ENCODE measurements around the gene SLC25A17. TPM values are rescaled to one million over a fixed set of nuclear protein-coding genes. Genes with fewer than 3 reads are reported as not detected.

Gene SLC25A17
- total RNA-seq, 2 experiments from 2014 or later = 20.0 to 24.1 TPM

DNA sequence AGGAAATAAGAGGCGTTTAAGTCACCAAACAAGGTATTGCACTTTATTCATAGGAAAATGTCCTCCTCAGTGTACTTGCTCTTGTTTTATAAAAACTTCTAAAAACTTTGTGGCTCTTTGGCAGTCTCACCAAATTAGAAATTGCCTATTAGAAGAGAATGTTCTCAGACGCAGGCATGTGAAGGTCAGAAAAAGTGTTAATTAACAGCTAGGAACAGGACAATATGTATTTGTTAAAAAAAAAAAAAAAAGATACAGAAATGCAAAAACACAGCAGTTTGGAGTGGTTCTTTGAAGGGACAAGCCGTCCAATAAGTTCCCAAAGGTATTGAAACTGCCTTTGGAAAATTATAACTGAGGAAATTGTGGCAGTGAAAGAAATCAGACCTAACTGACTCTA is 67.9 kb downstream of the SLC25A17 start:
- no peak overlapping the region for H3K4me3 Mint-ChIP-seq
- ChIA-PET POLR2A (interaction anchor here (0.8 to 0.9 kb wide), 2 partner anchors 30 to 68 kb away, joined by 3 read pairs; no protein-coding TSS in a partner anchor), CTCF (interaction anchor here (1.3 kb wide), 2 partner anchors 9 to 68 kb away, joined by 5 to 10 read pairs; no protein-coding TSS in a partner anchor)
- H3K36me3 Mint-ChIP-seq (ENCODE audit: low read depth) = peaks cover 2% of the 10 kb centered on the region
- no peaks in the 10 kb centered on the region for H3K4me1 Mint-ChIP-seq (ENCODE audit: low read depth)
- H3K27ac Mint-ChIP-seq = no peak overlapping the region
- ATAC-seq = no peak
- no peak for DNase-seq
- H3K27me3 Mint-ChIP-seq (ENCODE audit: low read depth) = peaks cover 4% of the 10 kb centered on the region
- H3K9me3 Mint-ChIP-seq (ENCODE audit: insufficient read depth) = peaks cover 7% of the 10 kb centered on the region

DNA sequence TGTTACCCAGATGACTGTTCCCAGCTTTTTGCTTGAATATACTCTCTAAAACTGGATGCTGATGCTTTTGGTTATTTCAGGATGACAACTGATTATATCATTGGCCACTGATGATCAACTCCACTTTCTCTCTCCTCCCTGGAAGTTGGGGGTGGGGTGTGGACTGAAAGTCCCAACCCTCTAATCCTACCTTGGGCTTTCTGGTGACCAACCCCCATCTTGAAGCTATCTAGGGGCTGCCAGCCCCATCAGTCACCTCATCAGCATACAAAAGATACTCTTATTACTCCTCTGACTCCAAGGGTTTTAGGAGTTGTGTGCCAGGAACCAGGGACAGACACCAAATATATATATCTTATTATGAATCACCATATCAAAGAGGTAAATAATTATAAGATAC is 69.3 kb downstream of the SLC25A17 start:
- ATAC-seq (no peak), DNase-seq (no peak)
- no peak overlapping the region for H3K27ac Mint-ChIP-seq
- peaks cover 7% of the 10 kb centered on the region for H3K9me3 Mint-ChIP-seq (ENCODE audit: insufficient read depth)
- peaks cover 4% of the 10 kb centered on the region for H3K27me3 Mint-ChIP-seq (ENCODE audit: low read depth)
- no peaks in the 10 kb centered on the region for H3K4me1 Mint-ChIP-seq (ENCODE audit: low read depth)
- POLR2A ChIA-PET = no interaction called here
- H3K36me3 Mint-ChIP-seq (ENCODE audit: low read depth) = peaks cover 2% of the 10 kb centered on the region
- no peak overlapping the region for H3K4me3 Mint-ChIP-seq
- CTCF ChIA-PET = interaction anchor here (1.7 to 2.4 kb wide), 2 partner anchors 11 to 67 kb away, joined by 6 to 12 read pairs; no protein-coding TSS in a partner anchor

DNA sequence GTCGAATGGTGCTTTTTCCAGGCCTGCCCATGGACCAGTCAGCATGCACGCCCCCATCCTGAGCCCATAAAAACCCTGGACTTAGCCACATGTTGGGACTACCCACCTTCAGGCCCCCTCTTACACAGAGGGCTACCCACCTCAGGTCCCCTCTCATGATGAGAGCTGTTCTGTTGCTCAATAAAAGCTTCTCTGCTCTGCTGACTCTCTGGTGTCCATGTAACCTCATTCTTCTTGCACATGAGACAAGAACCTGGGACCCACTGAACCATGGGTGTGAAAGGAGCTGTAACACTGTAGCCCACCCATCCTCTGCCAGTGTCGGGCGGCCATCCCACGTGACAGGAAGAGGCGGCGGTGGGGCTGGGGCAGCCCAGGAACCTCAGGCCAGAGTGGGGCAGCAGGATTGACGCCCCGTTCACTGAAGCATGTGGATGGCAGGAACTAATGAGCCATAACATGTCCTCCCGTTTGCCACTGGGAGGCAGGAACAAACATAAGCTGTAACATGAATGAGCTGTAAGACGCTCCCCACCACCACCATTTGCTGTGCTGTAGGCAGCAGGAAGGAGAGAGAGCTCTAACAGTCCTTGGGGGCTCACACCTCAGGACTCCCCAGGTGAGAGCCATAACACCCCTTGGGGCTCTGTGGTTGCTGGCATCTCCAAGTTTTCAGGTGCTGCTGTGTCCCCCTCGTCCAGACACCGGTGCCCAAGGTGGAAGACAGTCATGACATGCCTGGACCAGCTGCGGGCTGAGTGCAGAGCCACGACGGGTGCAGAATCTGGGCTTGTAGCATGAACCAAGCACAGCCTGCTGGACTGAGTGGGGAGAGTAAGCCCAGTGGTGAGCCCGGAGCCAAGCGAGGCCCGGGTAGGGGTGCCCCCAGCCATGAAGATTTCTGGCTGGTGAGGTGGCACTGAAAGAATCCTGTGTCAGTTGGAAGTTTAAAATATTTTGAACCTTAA is 70.5 kb downstream of the SLC25A17 start:
- CTCF ChIA-PET = interaction anchor here (1.3 to 2.4 kb wide), 3 partner anchors 9 to 66 kb away, joined by 3 to 12 read pairs (median 6); no protein-coding TSS in a partner anchor

DNA sequence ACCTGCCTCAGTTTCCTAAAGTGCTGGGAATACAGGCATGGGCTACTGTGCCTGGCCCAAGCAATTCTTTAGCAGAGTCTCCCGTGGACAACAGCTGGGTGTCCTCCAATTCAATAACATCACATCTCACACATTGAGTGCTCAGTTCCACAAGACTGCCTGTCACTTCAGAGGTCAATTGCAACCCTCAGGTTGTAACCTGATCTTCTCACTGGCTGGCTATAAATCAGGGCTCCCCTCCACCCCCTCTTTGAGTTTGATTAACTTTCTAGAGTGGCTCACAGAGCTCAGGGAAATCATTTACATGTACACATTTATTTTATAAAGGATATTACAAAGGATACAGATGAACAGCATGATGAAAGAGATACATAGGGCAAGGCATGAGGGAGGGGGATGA is 71.8 kb downstream of the SLC25A17 start:
- Mint-ChIP-seq H3K4me1 (ENCODE audit: low read depth) (no peaks in the 10 kb centered on the region), H3K36me3 (ENCODE audit: low read depth) (peaks cover 2% of the 10 kb centered on the region), H3K4me3 (no peak overlapping the region), H3K27ac (no peak overlapping the region), H3K9me3 (ENCODE audit: insufficient read depth) (peaks cover 7% of the 10 kb centered on the region), H3K27me3 (ENCODE audit: low read depth) (peaks cover 4% of the 10 kb centered on the region)
- POLR2A ChIA-PET = no interaction called here
- no peak for ATAC-seq
- DNase-seq = no peak
- CTCF ChIA-PET = interaction anchor here (0.9 to 2.4 kb wide), 2 partner anchors 13 to 64 kb away, joined by 4 to 12 read pairs; no protein-coding TSS in a partner anchor

More for the DNA sequence above, 70.5 kb downstream of the SLC25A17 start:
- ATAC-seq (no peak), DNase-seq (no peak)
- Mint-ChIP-seq H3K27ac (no peak overlapping the region), H3K4me3 (no peak overlapping the region), H3K36me3 (ENCODE audit: low read depth) (peaks cover 2% of the 10 kb centered on the region), H3K4me1 (ENCODE audit: low read depth) (no peaks in the 10 kb centered on the region), H3K27me3 (ENCODE audit: low read depth) (peaks cover 4% of the 10 kb centered on the region), H3K9me3 (ENCODE audit: insufficient read depth) (peaks cover 7% of the 10 kb centered on the region)
- POLR2A ChIA-PET = no interaction called here

DNA sequence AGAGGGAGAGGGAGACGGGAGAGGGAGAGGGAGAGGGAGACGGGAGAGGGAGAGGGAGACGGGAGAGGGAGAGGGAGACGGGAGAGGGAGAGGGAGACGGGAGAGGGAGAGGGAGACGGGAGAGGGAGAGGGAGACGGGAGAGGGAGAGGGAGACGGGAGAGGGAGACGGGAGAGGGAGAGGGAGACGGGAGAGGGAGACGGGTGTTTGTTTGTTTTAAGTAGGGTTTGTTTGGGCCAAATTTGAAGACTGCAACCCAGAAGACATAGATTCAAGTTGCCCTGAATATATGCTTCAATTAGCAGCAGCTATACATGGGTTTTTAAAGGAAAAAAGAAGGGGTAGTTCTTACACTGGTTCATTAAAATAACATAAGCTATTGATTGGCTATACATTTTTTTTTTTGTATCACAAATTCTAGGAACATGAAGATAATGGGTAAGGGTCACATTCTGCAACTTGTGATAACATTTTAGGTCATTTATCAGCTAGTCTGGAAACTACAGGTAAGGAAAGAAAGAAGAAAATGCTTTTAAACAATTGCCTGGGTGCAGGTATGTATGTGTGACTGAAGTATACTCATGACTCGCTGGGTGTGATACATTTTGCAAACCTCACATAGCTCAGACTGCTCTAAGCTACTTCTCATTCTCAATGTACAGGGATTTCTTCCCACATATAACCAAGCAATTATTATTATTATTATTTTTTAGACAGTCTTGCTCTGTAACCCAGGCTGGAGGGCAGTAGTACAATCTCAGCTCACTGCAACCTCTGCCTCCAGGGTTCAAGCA is 72.5 kb downstream of the SLC25A17 start:
- H3K9me3 Mint-ChIP-seq (ENCODE audit: insufficient read depth) = peaks cover 7% of the 10 kb centered on the region
- DNase-seq (no peak), ATAC-seq (no peak)
- H3K36me3 Mint-ChIP-seq (ENCODE audit: low read depth) = peaks cover 2% of the 10 kb centered on the region
- POLR2A ChIA-PET = no interaction called here
- no peaks in the 10 kb centered on the region for H3K4me1 Mint-ChIP-seq (ENCODE audit: low read depth)
- H3K27me3 Mint-ChIP-seq (ENCODE audit: low read depth) = peaks cover 4% of the 10 kb centered on the region
- no peak overlapping the region for H3K27ac Mint-ChIP-seq
- no peak overlapping the region for H3K4me3 Mint-ChIP-seq
- CTCF ChIA-PET = interaction anchor here (0.9 kb wide), 1 partner anchor 64 kb away, joined by 4 read pairs; no protein-coding TSS in a partner anchor

DNA sequence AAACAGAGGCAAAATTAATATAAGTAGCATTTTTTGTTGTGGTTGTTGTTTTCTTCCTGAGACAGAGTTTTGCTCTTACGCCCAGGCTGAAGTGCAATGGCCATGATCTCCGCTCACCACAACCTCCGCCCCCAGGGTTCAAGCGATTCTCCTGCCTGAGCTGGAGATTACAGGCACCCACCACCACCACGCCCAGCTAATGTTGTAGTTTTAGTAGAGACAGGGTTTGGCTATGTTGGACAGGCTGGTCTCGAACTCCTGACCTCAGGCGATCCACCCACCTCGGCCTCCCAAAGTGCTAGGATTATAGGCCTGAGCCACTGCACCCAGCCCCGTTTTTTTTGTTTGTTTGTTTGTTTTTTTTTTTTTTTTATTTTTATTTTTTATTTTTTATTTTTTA is 75.4 kb downstream of the SLC25A17 start:
- peaks cover 7% of the 10 kb centered on the region for H3K4me1 Mint-ChIP-seq (ENCODE audit: low read depth)
- H3K27me3 Mint-ChIP-seq (ENCODE audit: low read depth) = peaks cover 2% of the 10 kb centered on the region
- DNase-seq (no peak), ATAC-seq (no peak)
- peaks cover 2% of the 10 kb centered on the region for H3K36me3 Mint-ChIP-seq (ENCODE audit: low read depth)
- H3K9me3 Mint-ChIP-seq (ENCODE audit: insufficient read depth) = peaks cover 7% of the 10 kb centered on the region
- ChIA-PET POLR2A (no interaction called here), CTCF (no interaction called here)
- H3K4me3 Mint-ChIP-seq = no peak overlapping the region
- no peak overlapping the region for H3K27ac Mint-ChIP-seq

DNA sequence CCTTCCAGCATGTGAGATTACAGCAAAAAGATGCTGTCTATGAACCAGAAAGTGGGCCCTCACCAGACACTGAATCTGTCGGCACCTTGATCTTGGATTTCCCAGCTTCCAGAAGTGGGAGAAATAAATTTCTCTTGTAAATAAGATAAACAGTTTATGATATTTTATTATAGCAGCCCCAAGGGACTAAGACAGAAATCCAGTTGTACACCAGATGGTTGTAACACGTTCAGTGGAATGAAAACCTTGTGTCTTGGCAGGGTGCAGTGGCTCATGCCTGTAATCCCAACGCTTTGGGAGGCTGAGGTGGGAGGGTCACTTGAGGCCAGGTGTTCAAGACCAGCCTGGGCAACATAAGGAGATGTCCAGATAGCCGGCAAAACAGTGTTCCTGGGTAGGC is 78.0 kb downstream of the SLC25A17 start:
- Mint-ChIP-seq H3K4me1 (ENCODE audit: low read depth) (peaks cover 7% of the 10 kb centered on the region), H3K27me3 (ENCODE audit: low read depth) (peaks cover 2% of the 10 kb centered on the region), H3K27ac (no peak overlapping the region), H3K4me3 (no peak overlapping the region), H3K9me3 (ENCODE audit: insufficient read depth) (no peaks in the 10 kb centered on the region), H3K36me3 (ENCODE audit: low read depth) (no peaks in the 10 kb centered on the region)
- DNase-seq (no peak), ATAC-seq (no peak)
- ChIA-PET POLR2A (no interaction called here), CTCF (interaction anchor here (0.7 to 1.6 kb wide), 2 partner anchors 31 to 58 kb away, joined by 3 read pairs; no protein-coding TSS in a partner anchor)

DNA sequence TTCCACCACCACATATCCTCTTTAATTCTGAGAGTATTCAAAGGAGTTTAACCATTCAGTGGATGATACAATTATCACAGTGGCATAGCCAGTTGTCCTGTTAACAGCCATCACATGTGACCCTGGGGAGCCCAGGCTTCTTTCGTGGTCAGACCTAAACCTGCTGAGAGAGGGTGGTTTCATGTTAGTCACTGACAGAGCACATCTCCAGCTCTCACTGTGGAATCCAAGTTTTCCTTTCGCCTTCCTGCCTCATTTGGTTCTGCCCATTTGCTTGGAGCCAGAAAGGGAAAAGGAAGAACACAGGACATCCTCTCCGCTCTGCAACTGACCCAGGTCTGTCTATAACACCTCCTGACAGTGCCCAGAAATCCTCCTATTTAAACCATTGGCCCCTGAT is 79.4 kb downstream of the SLC25A17 start:
- Mint-ChIP-seq H3K4me3 (no peak overlapping the region), H3K27ac (no peak overlapping the region), H3K36me3 (ENCODE audit: low read depth) (no peaks in the 10 kb centered on the region), H3K4me1 (ENCODE audit: low read depth) (peaks cover 7% of the 10 kb centered on the region), H3K9me3 (ENCODE audit: insufficient read depth) (no peaks in the 10 kb centered on the region), H3K27me3 (ENCODE audit: low read depth) (peaks cover 2% of the 10 kb centered on the region)
- DNase-seq = no peak
- ChIA-PET POLR2A (no interaction called here), CTCF (interaction anchor here (1.0 to 1.6 kb wide), 3 partner anchors 21 to 56 kb away, joined by 3 to 5 read pairs (median 3); no protein-coding TSS in a partner anchor)
- peak; percentile 33 for ATAC-seq

DNA sequence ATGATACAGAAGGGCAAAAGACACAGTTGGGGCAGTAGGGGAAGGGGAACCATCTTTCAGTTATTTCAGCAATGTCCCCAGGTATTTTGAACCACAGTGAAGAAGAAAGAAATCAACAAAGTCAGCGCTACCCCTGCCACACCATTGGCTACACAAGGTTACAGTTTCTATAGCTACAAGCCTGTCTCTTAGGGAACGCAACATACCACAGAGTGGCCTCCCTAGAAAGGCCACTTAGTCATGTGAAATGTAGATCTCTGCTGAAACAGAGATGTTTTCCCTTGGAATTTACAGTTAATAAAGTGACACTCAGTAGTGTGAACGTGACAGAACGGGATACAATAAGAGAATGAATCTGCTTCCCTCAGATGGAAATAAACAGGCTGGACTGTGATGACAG is 85.2 kb downstream of the SLC25A17 start:
- POLR2A ChIA-PET = no interaction called here
- no peak for ATAC-seq
- no peak overlapping the region for H3K4me3 Mint-ChIP-seq
- CTCF ChIA-PET = no interaction called here
- DNase-seq = no peak
- peaks cover 3% of the 10 kb centered on the region for H3K36me3 Mint-ChIP-seq (ENCODE audit: low read depth)
- H3K4me1 Mint-ChIP-seq (ENCODE audit: low read depth) = peaks cover 23% of the 10 kb centered on the region
- no peaks in the 10 kb centered on the region for H3K9me3 Mint-ChIP-seq (ENCODE audit: insufficient read depth)
- no peaks in the 10 kb centered on the region for H3K27me3 Mint-ChIP-seq (ENCODE audit: low read depth)
- no peak overlapping the region for H3K27ac Mint-ChIP-seq

DNA sequence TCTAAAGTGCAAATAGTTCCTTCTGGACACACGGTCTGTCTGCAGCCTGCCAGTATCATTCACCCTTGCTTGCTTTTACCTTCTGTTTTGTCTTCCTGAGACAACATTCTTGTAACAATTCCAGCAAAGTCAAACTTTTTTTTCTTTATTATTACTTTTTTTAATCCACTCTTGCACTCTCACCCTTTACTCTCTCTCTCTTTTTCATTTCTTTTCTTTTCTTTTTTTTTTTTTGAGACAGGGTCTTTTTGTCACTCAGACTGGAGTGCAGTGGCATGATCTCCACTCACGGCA is 86.2 kb downstream of the SLC25A17 start:
- ATAC-seq (no peak), DNase-seq (no peak)
- H3K36me3 Mint-ChIP-seq (ENCODE audit: low read depth) = peaks cover 6% of the 10 kb centered on the region
- peak overlapping the region; percentile 66 for H3K27ac Mint-ChIP-seq
- H3K4me1 Mint-ChIP-seq (ENCODE audit: low read depth) = peaks cover 32% of the 10 kb centered on the region
- ChIA-PET CTCF (no interaction called here), POLR2A (no interaction called here)
- no peak overlapping the region for H3K4me3 Mint-ChIP-seq
- H3K9me3 Mint-ChIP-seq (ENCODE audit: insufficient read depth) = no peaks in the 10 kb centered on the region
- no peaks in the 10 kb centered on the region for H3K27me3 Mint-ChIP-seq (ENCODE audit: low read depth)

DNA sequence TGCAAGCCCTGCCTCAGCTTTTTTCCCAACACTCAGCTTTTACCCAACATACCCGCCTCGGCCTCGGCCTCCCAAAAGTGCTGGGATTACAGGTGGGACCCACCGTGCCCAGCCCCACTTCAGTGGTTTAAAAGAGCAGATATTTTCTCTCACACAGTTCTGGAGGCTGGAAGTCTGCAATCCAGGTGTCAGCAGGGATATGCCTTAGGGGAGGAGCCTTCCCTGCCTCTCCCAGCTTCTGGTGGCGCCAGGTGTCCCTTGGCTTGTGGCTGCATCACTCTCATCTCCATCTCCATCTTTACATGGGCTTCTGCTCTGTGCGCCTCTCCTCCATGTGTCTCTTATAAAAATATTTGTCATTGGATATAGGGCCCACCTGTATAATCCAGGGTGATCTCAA is 89.9 kb downstream of the SLC25A17 start:
- ATAC-seq (no peak), DNase-seq (no peak)
- H3K4me3 Mint-ChIP-seq = no peak overlapping the region
- H3K36me3 Mint-ChIP-seq (ENCODE audit: low read depth) = peaks cover 6% of the 10 kb centered on the region
- H3K4me1 Mint-ChIP-seq (ENCODE audit: low read depth) = peaks cover 48% of the 10 kb centered on the region
- POLR2A ChIA-PET = interaction anchor here (1.1 to 1.7 kb wide), 3 partner anchors 18 to 47 kb away, joined by 4 to 8 read pairs (median 6); no protein-coding TSS in a partner anchor
- CTCF ChIA-PET = interaction anchor here (0.9 to 2.3 kb wide), 8 partner anchors 12 to 293 kb away, joined by 3 to 14 read pairs (median 4); no protein-coding TSS in a partner anchor
- peak overlapping the region; percentile 98 for H3K27ac Mint-ChIP-seq
- no peaks in the 10 kb centered on the region for H3K9me3 Mint-ChIP-seq (ENCODE audit: insufficient read depth)
- H3K27me3 Mint-ChIP-seq (ENCODE audit: low read depth) = no peaks in the 10 kb centered on the region
